Measurements from ENCODE around the gene CARNS1. TPM values are rescaled to one million over a fixed set of nuclear protein-coding genes. Genes with fewer than 3 reads are reported as not detected.

Gene CARNS1
- total and polyA plus RNA-seq, 2 of the 13 experiments (the other 11 are each of a cell fraction or from before 2014, with no cell fraction given): not detected

DNA sequence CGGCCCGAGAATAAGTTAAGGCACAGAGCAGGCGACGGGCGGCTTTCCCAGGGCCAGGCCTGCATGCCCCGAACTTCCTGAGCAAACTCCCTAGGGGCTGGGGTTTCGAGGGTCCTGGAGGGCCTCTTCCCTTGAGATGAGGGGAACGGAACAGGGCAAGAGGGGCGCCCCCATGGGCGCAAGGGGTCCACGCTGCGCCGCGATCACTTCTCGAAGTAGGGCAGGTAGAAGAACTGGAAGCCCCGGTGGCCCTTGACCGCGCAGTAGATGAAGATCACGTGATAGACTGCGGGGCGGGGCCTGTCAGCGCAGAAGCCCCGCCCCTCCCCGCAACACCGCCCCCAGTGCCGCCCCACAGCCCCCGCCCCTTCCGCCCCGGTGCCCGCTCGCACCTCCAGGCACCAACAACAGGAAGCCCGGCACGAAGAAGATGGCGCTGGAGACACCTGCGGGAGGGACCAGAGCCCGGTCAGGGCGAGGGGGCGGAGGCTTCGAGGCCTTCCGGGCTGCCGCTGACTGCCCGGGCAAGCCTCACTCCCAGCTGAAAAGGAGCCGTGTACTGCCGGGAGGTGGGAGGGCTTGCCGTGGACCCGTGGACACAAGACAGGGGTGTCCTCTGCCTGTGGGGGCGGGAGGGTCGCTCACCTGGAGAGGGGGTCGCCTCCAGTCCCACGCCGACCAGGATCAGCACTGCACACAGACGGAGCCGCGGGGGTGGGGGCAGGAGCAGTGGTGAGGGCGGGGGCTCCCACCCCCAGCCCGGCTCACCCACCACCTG is 49.1 kb downstream of the CARNS1 start (continued):
- TF ChIP-seq ZNF878 (CRISPR knock-in tag; IDR thresholded peaks at IDR 0.05) (no peak), PAWR (CRISPR knock-in tag; IDR thresholded peaks at IDR 0.05; ENCODE audit: borderline replicate concordance) (no peak), ZFP41 (CRISPR knock-in tag; IDR thresholded peaks at IDR 0.05; ENCODE audit: borderline replicate concordance) (no peak), HNRNPH1 (optimal IDR thresholded peaks at IDR 0.05; ENCODE audit: low read depth, low read length) (no peak), ZNF563 (CRISPR knock-in tag; IDR thresholded peaks at IDR 0.05) (peak; percentile 47), NFKB2 (CRISPR knock-in tag; IDR thresholded peaks at IDR 0.05; ENCODE audit: borderline replicate concordance) (peak; percentile 23; the same call in 1 of the 2 replicates), MLXIP (CRISPR knock-in tag; IDR thresholded peaks at IDR 0.05; ENCODE audit: borderline replicate concordance) (no peak), ZNF800 (CRISPR knock-in tag; IDR thresholded peaks at IDR 0.05) (peak; percentile 66; the same call in 1 of the 2 replicates), CENPT (CRISPR knock-in tag; IDR thresholded peaks at IDR 0.05; ENCODE audit: low read depth) (no peak), ZNF580 (CRISPR knock-in tag; IDR thresholded peaks at IDR 0.05; ENCODE audit: borderline replicate concordance, low read depth) (no peak), ZNF773 (CRISPR knock-in tag; IDR thresholded peaks at IDR 0.05; ENCODE audit: borderline replicate concordance) (no peak), CEBPG (CRISPR knock-in tag; IDR thresholded peaks at IDR 0.05) (no peak), SAFB2 (CRISPR knock-in tag; IDR thresholded peaks at IDR 0.05; ENCODE audit: borderline replicate concordance, low read depth) (peak; percentile 30; the same call in 1 of the 2 replicates), ZNF337 (CRISPR knock-in tag; IDR thresholded peaks at IDR 0.05; ENCODE audit: borderline replicate concordance, low read depth) (no peak)
- TF ChIP-seq, protein P1, sequence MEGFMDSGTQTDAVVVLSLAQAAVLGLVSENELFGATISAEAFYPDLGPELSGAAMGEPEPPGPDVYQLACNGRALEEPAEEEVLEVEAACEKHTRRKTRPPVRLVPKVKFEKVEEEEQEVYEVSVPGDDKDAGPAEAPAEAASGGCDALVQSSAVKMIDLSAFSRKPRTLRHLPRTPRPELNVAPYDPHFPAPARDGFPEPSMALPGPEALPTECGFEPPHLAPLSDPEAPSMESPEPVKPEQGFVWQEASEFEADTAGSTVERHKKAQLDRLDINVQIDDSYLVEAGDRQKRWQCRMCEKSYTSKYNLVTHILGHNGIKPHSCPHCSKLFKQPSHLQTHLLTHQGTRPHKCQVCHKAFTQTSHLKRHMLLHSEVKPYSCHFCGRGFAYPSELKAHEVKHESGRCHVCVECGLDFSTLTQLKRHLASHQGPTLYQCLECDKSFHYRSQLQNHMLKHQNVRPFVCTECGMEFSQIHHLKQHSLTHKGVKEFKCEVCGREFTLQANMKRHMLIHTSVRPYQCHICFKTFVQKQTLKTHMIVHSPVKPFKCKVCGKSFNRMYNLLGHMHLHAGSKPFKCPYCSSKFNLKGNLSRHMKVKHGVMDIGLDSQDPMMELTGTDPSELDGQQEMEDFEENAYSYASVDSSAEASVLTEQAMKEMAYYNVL (CRISPR knock-in tag; IDR thresholded peaks at IDR 0.05; ENCODE audit: borderline replicate concordance): peak; percentile 62; the same call in 1 of the 2 replicates
- TF ChIP-seq, protein P2, sequence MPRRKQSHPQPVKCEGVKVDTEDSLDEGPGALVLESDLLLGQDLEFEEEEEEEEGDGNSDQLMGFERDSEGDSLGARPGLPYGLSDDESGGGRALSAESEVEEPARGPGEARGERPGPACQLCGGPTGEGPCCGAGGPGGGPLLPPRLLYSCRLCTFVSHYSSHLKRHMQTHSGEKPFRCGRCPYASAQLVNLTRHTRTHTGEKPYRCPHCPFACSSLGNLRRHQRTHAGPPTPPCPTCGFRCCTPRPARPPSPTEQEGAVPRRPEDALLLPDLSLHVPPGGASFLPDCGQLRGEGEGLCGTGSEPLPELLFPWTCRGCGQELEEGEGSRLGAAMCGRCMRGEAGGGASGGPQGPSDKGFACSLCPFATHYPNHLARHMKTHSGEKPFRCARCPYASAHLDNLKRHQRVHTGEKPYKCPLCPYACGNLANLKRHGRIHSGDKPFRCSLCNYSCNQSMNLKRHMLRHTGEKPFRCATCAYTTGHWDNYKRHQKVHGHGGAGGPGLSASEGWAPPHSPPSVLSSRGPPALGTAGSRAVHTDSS (CRISPR knock-in tag; conservative IDR thresholded peaks at IDR 0.05): no peak
